Breast epithelium (tissue), 4 donors: ENCODE data around the gene GPR158. TPM values are rescaled to one million over a fixed set of nuclear protein-coding genes. Genes with fewer than 3 reads are reported as not detected.

Experiments used
- DNase-seq, 2 donors: peaks; one replicate each; pipeline ENCODE4 v3.0.0-alpha.2; 2019; ENCODE audit warnings: low spot score in 2 of 2
- H3K27ac ChIP-seq, 2 donors: fragments of 200-600 bp; sonication (generic) in 1 of 2; one replicate each; pipeline ENCODE4 v1.5.1; 2016 to 2019; ENCODE audit warnings: mild to moderate bottlenecking in 1 of 2
- H3K27me3 ChIP-seq, 2 donors: fragments of 200-600 bp; sonication (generic) in 1 of 2; one replicate each; pipeline versions ENCODE4 v1.5.1 to v1.6.0; 2017 to 2019; ENCODE audit warnings: control low read depth in 1 of 2, mild to moderate bottlenecking in 1 of 2
- H3K36me3 ChIP-seq: fragments of 200-600 bp; one replicate; pipeline ENCODE4 v1.5.1; 2019
- H3K4me1 ChIP-seq, 2 donors: fragments of 200-600 bp; sonication (generic); one replicate each; pipeline ENCODE4 v1.5.1; 2016 to 2019; ENCODE audit warnings: control low read depth in 1 of 2
- H3K4me3 ChIP-seq, 3 donors: fragments of 200-600 bp; sonication (generic); 1 replicate in 2 of 3; 2 replicates in 1 of 3; pipeline ENCODE4 v1.5.1; 2016 to 2019; ENCODE audit warnings: mild to moderate bottlenecking in 3 of 3, moderate library complexity in 2 of 3
- H3K9me3 ChIP-seq, 2 donors: fragments of 200-600 bp; sonication (generic) in 1 of 2; one replicate each; pipeline ENCODE4 v1.5.1; 2016 to 2019; ENCODE audit warnings: control low read depth in 1 of 2
- CTCF ChIP-seq, 3 donors: fragments of 450-650 bp; IDR thresholded peaks; one replicate each; pipeline ENCODE4 v1.5.1; 2016 to 2017; ENCODE audit warnings: antibody characterized with exemption in 3 of 3, mild to moderate bottlenecking in 3 of 3, moderate library complexity in 3 of 3
- POLR2A ChIP-seq: fragments of 450-650 bp; IDR thresholded peaks from one replicate; pipeline ENCODE4 v1.6.1; 2016; ENCODE audit warnings: antibody characterized with exemption, mild to moderate bottlenecking, moderate library complexity
- POLR2AphosphoS5 ChIP-seq, 3 donors: sonication (generic); formaldehyde crosslinking; IDR thresholded peaks; one replicate each; pipeline ENCODE4 v1.6.1; 2017; ENCODE audit warnings: antibody characterized with exemption in 3 of 3
- intact Hi-C: fragments of 100-400 bp; cut with DNase I; formaldehyde crosslinking; loops from one replicate; pipeline ENCODE4 v1.15.1; 2023; ENCODE audit warnings: low total_unique reads
- total RNA-seq, 3 donors: library from RNA; depleted of rRNA; stranded (reverse); fragments of >200 nt; gene quantifications; one replicate each; pipeline ENCODE4 v1.1.0, GENCODE V29; 2016

GPR158 gene
- total RNA-seq, 3 donors from 2014 or later, result 0.16 to 0.29 TPM; not detected in 1

- Histone ChIP-seq H3K36me3 (no peaks in the 10 kb centered on the region), H3K4me3 (no peak overlapping the region), H3K9me3 (peaks cover 7 to 45% of the 10 kb centered on the region in 2 donors), H3K27me3 (no peaks in the 10 kb centered on the region), H3K27ac (no peak overlapping the region), H3K4me1 (no peaks in the 10 kb centered on the region)
- TF ChIP-seq CTCF (IDR thresholded peaks at IDR 0.05), result no peak
- no peak for TF ChIP-seq POLR2A
- TF ChIP-seq POLR2AphosphoS5 (IDR thresholded peaks at IDR 0.05), result no peak
- intact Hi-C loops, result no loop called here
- no peak for DNase-seq
Observed at GRCh38 chr10:25388862-25389206, 214.0 kb downstream of the GPR158 start.

GRCh38 chr10:25390733-25391132, 215.9 kb downstream of the GPR158 start:
- intact Hi-C loops, result no loop called here
- no peak for DNase-seq
- H3K4me1 ChIP-seq, result no peaks in the 10 kb centered on the region
- H3K36me3 ChIP-seq, result no peaks in the 10 kb centered on the region
- peaks cover 7 to 45% of the 10 kb centered on the region in 2 donors for H3K9me3 ChIP-seq
- H3K27me3 ChIP-seq, result no peaks in the 10 kb centered on the region
- no peak overlapping the region for H3K4me3 ChIP-seq
- TF ChIP-seq POLR2AphosphoS5 (IDR thresholded peaks at IDR 0.05) (no peak), CTCF (IDR thresholded peaks at IDR 0.05) (no peak), POLR2A (no peak)
- H3K27ac ChIP-seq, result no peak overlapping the region

GRCh38 chr10:25392132-25392531, 217.3 kb downstream of the GPR158 start:
- no peaks in the 10 kb centered on the region for H3K36me3 ChIP-seq
- intact Hi-C loops, result no loop called here
- no peak for TF ChIP-seq POLR2A
- TF ChIP-seq CTCF (IDR thresholded peaks at IDR 0.05), result no peak
- TF ChIP-seq POLR2AphosphoS5 (IDR thresholded peaks at IDR 0.05), result no peak
- no peaks in the 10 kb centered on the region for H3K4me1 ChIP-seq
- DNase-seq, result no peak
- H3K27ac ChIP-seq, result no peak overlapping the region
- H3K9me3 ChIP-seq, result peaks cover 7 to 31% of the 10 kb centered on the region in 2 donors
- no peaks in the 10 kb centered on the region for H3K27me3 ChIP-seq
- H3K4me3 ChIP-seq, result no peak overlapping the region

- no peaks in the 10 kb centered on the region for H3K27me3 ChIP-seq
- no peaks in the 10 kb centered on the region for H3K4me1 ChIP-seq
- TF ChIP-seq POLR2AphosphoS5 (IDR thresholded peaks at IDR 0.05), result no peak
- no peak for TF ChIP-seq POLR2A
- no peak for TF ChIP-seq CTCF (IDR thresholded peaks at IDR 0.05)
- DNase-seq, result no peak
- no peak overlapping the region for H3K4me3 ChIP-seq
- H3K9me3 ChIP-seq, result peaks cover 5 to 26% of the 10 kb centered on the region in 2 donors
- intact Hi-C loops, result no loop called here
- no peak overlapping the region for H3K27ac ChIP-seq
- no peaks in the 10 kb centered on the region for H3K36me3 ChIP-seq
Observed at GRCh38 chr10:25393621-25394020, 218.8 kb downstream of the GPR158 start.

- no peak for DNase-seq
- intact Hi-C loops, result no loop called here
- no peak overlapping the region for H3K4me3 ChIP-seq
- no peaks in the 10 kb centered on the region for H3K9me3 ChIP-seq
- H3K4me1 ChIP-seq, result no peaks in the 10 kb centered on the region
- TF ChIP-seq POLR2A (no peak), CTCF (IDR thresholded peaks at IDR 0.05) (no peak), POLR2AphosphoS5 (IDR thresholded peaks at IDR 0.05) (no peak)
- H3K36me3 ChIP-seq, result no peaks in the 10 kb centered on the region
- H3K27ac ChIP-seq, result no peak overlapping the region
- no peaks in the 10 kb centered on the region for H3K27me3 ChIP-seq
Observed at GRCh38 chr10:25398680-25399079, 223.9 kb downstream of the GPR158 start.
